HepG2 (cell line): Measurements from ENCODE around the gene SPAG5. TPM values are rescaled to one million over a fixed set of nuclear protein-coding genes. Genes with fewer than 3 reads are reported as not detected.

Experiments used
- ATAC-seq: fragments of 200-7000 bp; cut with Tn5 transposase; 3 replicates; pipeline ENCODE4 v1.9.1; 2020; ENCODE audit warnings: mild to moderate bottlenecking, moderate library complexity
- BruUV-seq: library from RNA; stranded (reverse); fragments of 400-500 nt; replicated peaks from 2 replicates; lab custom pipeline; 2021; lab: Mats Ljungman, UMichigan
- CTCF ChIA-PET: fragments of 300-600 bp; formaldehyde crosslinking; extraction: SDS; loops from one replicate; lab custom pipeline; 2021; ENCODE audit warnings: low total read pairs, inconsistent platforms, low intra/inter-chr PET ratio; lab: Yijun Ruan, JAX
- POLR2A ChIA-PET: fragments of 350-600 bp; sonication (Branson Sonifier 250); formaldehyde crosslinking; loops from one replicate; lab custom pipeline; 2020; ENCODE audit warnings: antibody characterized with exemption, inconsistent platforms; lab: Yijun Ruan, JAX
- DNase-seq: peaks from one replicate; pipeline ENCODE4 v3.0.0-alpha.2; 2015; ENCODE audit warnings: low spot score
- FAIRE-seq: peaks from 3 replicates; lab custom pipeline; 2011; peaks lifted over from hg19 to GRCh38; lab: Jason Lieb, UNC
- H2AFZ ChIP-seq: one replicate; pipeline ENCODE4 v1.6.1; 2011; ENCODE audit warnings: low read length, inconsistent platforms
- H3K27ac ChIP-seq: fragments of 300-600 bp; 3 replicates; pipeline ENCODE4 v1.8.0; 2011; ENCODE audit warnings: mixed run types, mild to moderate bottlenecking, mixed read lengths, low read length, inconsistent platforms; ENCODE audit not compliant: insufficient read depth; ENCODE audit errors: extremely low read length
- H3K27me3 ChIP-seq, 2 experiments: fragments of 200-600 bp in 1 of 2; 2 replicates in 1 of 2; 3 replicates in 1 of 2; pipeline versions ENCODE4 v1.6.0 to v1.8.0; 2011; ENCODE audit warnings: low read length in 2 of 2, mild to moderate bottlenecking in 2 of 2, moderate library complexity in 2 of 2, inconsistent platforms in 1 of 2; ENCODE audit not compliant: insufficient read depth in 2 of 2, control insufficient read depth in 1 of 2
- H3K36me3 ChIP-seq, 2 experiments: fragments of 200-600 bp in 1 of 2; replicated peaks in 1 of 2; 2 replicates in 1 of 2; 3 replicates in 1 of 2; pipeline versions ENCODE4 v1.5.1 to v1.8.0; 2011; ENCODE audit warnings: low read length in 2 of 2, inconsistent platforms in 1 of 2; ENCODE audit not compliant: insufficient read depth in 2 of 2, control insufficient read depth in 1 of 2
- H3K4me1 ChIP-seq: 2 replicates; pipeline ENCODE4 v1.5.1; 2012; ENCODE audit warnings: low read length, inconsistent platforms; ENCODE audit not compliant: insufficient read depth
- H3K4me2 ChIP-seq: 2 replicates; pipeline ENCODE4 v1.6.0; 2011; ENCODE audit warnings: low read depth, low read length, inconsistent platforms
- H3K4me3 ChIP-seq, 3 experiments: fragments of 200-600 bp in 1 of 3; sonication (generic), shearing (Covaris generic) in 1 of 3; replicated peaks in 1 of 3; 2 replicates each; pipeline ENCODE4 v1.5.1; 2011 to 2016; ENCODE audit warnings: low read length in 3 of 3, inconsistent platforms in 2 of 3, low read depth in 2 of 3, mild to moderate bottlenecking in 2 of 3, control low read depth in 1 of 3, mixed read lengths in 1 of 3; ENCODE audit not compliant: insufficient read depth in 1 of 3
- H3K79me2 ChIP-seq: one replicate; pipeline ENCODE4 v1.6.1; 2011; ENCODE audit warnings: low read length, inconsistent platforms; ENCODE audit not compliant: insufficient read depth
- H3K9ac ChIP-seq: 2 replicates; pipeline ENCODE4 v1.6.0; 2011; ENCODE audit warnings: mild to moderate bottlenecking, low read depth, low read length, inconsistent platforms; ENCODE audit not compliant: insufficient read depth
- H3K9me3 ChIP-seq: 2 replicates; pipeline ENCODE4 v1.5.1; 2012; ENCODE audit warnings: mild to moderate bottlenecking, low read length
- H4K20me1 ChIP-seq: 2 replicates; pipeline ENCODE4 v1.6.0; 2011; ENCODE audit warnings: inconsistent platforms, mild to moderate bottlenecking, low read length, moderate library complexity; ENCODE audit not compliant: insufficient read depth
- AGO2 ChIP-seq: fragments of 200-400 bp; formaldehyde crosslinking; optimal IDR thresholded peaks from 2 replicates; pipeline ENCODE3; 2017; ENCODE audit warnings: mild to moderate bottlenecking, low read depth, low read length, moderate library complexity
- ATAD3A ChIP-seq: sonication (generic); formaldehyde crosslinking; IDR thresholded peaks from 2 replicates; pipeline ENCODE4 v1.4.0; 2020; ENCODE audit warnings: missing genetic modification reagents
- DMAP1 ChIP-seq: IDR thresholded peaks from 2 replicates; pipeline ENCODE4 v1.6.1; 2016
- ERF ChIP-seq: IDR thresholded peaks from 2 replicates; pipeline ENCODE4 v1.6.1; 2018; ENCODE audit warnings: missing biosample characterization, missing genetic modification reagents
- GZF1 ChIP-seq: sonication (generic); formaldehyde crosslinking; IDR thresholded peaks from 2 replicates; pipeline ENCODE4 v1.5.1; 2020; ENCODE audit warnings: mild to moderate bottlenecking, missing genetic modification reagents
- MIER3 ChIP-seq: IDR thresholded peaks from 2 replicates; pipeline ENCODE4 v1.6.1; 2016; ENCODE audit warnings: missing compliant biosample characterization, borderline replicate concordance
- NFIB ChIP-seq: sonication (generic); formaldehyde crosslinking; IDR thresholded peaks from 2 replicates; pipeline ENCODE4 v1.9.0; 2021; ENCODE audit warnings: missing genetic modification reagents, mild to moderate bottlenecking, borderline replicate concordance
- PCBP1 ChIP-seq: fragments of 200-400 bp; formaldehyde crosslinking; IDR thresholded peaks from 2 replicates; pipeline ENCODE4 v1.6.1; 2017; ENCODE audit warnings: mild to moderate bottlenecking, low read depth, low read length, borderline replicate concordance
- RBM39 ChIP-seq: fragments of 200-400 bp; formaldehyde crosslinking; IDR thresholded peaks from one replicate; pipeline ENCODE4 v1.6.1; 2018; ENCODE audit warnings: antibody characterized with exemption, mild to moderate bottlenecking, low read depth, low read length; ENCODE audit not compliant: poor library complexity, severe bottlenecking
- RFX3 ChIP-seq: IDR thresholded peaks from 2 replicates; pipeline ENCODE4 v1.6.1; 2016; ENCODE audit warnings: missing biosample characterization, missing genetic modification reagents
- ZBTB37 ChIP-seq: sonication (generic); formaldehyde crosslinking; IDR thresholded peaks from 2 replicates; pipeline ENCODE4 v1.4.0; 2020; ENCODE audit warnings: mild to moderate bottlenecking, missing genetic modification reagents
- ZC3H13 ChIP-seq: sonication (generic); formaldehyde crosslinking; IDR thresholded peaks from 2 replicates; pipeline ENCODE4 v1.8.1; 2023; ENCODE audit warnings: mild to moderate bottlenecking, missing genetic modification reagents, moderate library complexity
- ZFP36L1 ChIP-seq: sonication (generic); formaldehyde crosslinking; IDR thresholded peaks from 2 replicates; pipeline ENCODE4 v1.8.0; 2022; ENCODE audit warnings: mild to moderate bottlenecking, missing genetic modification reagents, moderate library complexity
- ZIK1 ChIP-seq: sonication (generic); formaldehyde crosslinking; IDR thresholded peaks from 2 replicates; pipeline ENCODE4 v1.5.0; 2020; ENCODE audit warnings: mild to moderate bottlenecking, low read depth, missing genetic modification reagents, borderline replicate concordance
- ZNF230 ChIP-seq: sonication (generic); formaldehyde crosslinking; IDR thresholded peaks from 2 replicates; pipeline ENCODE4 v1.4.0; 2020; ENCODE audit warnings: mild to moderate bottlenecking, missing genetic modification reagents
- ZNF343 ChIP-seq: sonication (generic); formaldehyde crosslinking; IDR thresholded peaks from 2 replicates; pipeline ENCODE4 v1.4.0; 2020; ENCODE audit warnings: mild to moderate bottlenecking, missing genetic modification reagents
- ZNF350 ChIP-seq: sonication (generic); formaldehyde crosslinking; IDR thresholded peaks from 2 replicates; pipeline ENCODE4 v1.4.0; 2020; ENCODE audit warnings: mild to moderate bottlenecking, low read depth, missing genetic modification reagents, borderline replicate concordance
- ZNF430 ChIP-seq: sonication (generic); formaldehyde crosslinking; IDR thresholded peaks from 2 replicates; pipeline ENCODE4 v1.9.0; 2021; ENCODE audit warnings: mild to moderate bottlenecking, missing genetic modification reagents
- ZNF431 ChIP-seq: sonication (generic); formaldehyde crosslinking; IDR thresholded peaks from 2 replicates; pipeline ENCODE4 v1.9.0; 2022; ENCODE audit warnings: missing genetic modification reagents, low read depth, mild to moderate bottlenecking, borderline replicate concordance
- ZNF570 ChIP-seq: sonication (generic); formaldehyde crosslinking; IDR thresholded peaks from 2 replicates; pipeline ENCODE4 v1.4.0; 2020; ENCODE audit warnings: mild to moderate bottlenecking, missing genetic modification reagents, borderline replicate concordance
- WGBS: methylation state at CpG from one replicate; pipeline ENCODE4 v1.1.6; 2017; ENCODE audit warnings: low lambda C conversion rate; 5-methylcytosine and 5-hydroxymethylcytosine counted together
- in situ Hi-C: cut with HindIII; loops from 2 replicates; pipeline ENCODE4 v1.10.0; 2017; ENCODE audit warnings: low pct_unique_long_range_greater_than_20kb; ENCODE audit not compliant: extremely low pct_ligation_motif_present
- intact Hi-C: fragments of 100-400 bp; cut with micrococcal nuclease; formaldehyde crosslinking; loops from one replicate; pipeline ENCODE4 v1.10.0; 2022; ENCODE audit not compliant: unreplicated experiment
- polyA plus RNA-seq, 8 experiments: library from polyadenylated mRNA; depleted of rRNA in 3 of 8; stranded (reverse) in 7 of 8; unstranded in 1 of 8; fragments of >200 nt; fragmentation: Illumina TruSeq in 4 of 8; extraction: Trizol in 4 of 8; gene quantifications; 2 replicates each; pipeline versions ENCODE4 v1.2.1 to v1.2.3, GENCODE V29; 2011 to 2016; ENCODE audit warnings: low read depth in 4 of 8, missing spikeins in 1 of 8, mixed read lengths in 1 of 8; ENCODE audit not compliant: insufficient read depth in 1 of 8
- total RNA-seq, 5 experiments: library from RNA; depleted of rRNA; stranded (reverse); fragments of >200 nt; fragmentation: Illumina TruSeq; extraction: Trizol; gene quantifications; 2 replicates each; pipeline ENCODE4 v1.2.3, GENCODE V29; 2016; ENCODE audit warnings: low read depth in 1 of 5

SPAG5 gene
- total and polyA plus RNA-seq, 2 of the 13 experiments (the other 11 are each of a cell fraction or from before 2014, with no cell fraction given): 41.4 to 98.0 TPM

GRCh38 chr17:28645576-28645939, 46.7 kb upstream of the SPAG5 start (continued):
- TF ChIP-seq ZNF343 (CRISPR knock-in tag) (no peak), PCBP1 (no peak), ZNF570 (CRISPR knock-in tag) (no peak), ZC3H13 (0 out of 2 replicates have a peak, but pooled peaks have one; percentile 10), DMAP1 (no peak), ATAD3A (CRISPR knock-in tag) (no peak), RBM39 (no peak), ZNF230 (0 out of 2 replicates have a peak, but pooled peaks have one; percentile 12), ZNF430 (CRISPR knock-in tag) (peak; percentile 41; the same call in 1 of the 2 replicates), ZNF350 (no peak), ZFP36L1 (CRISPR knock-in tag) (peak; percentile 7; the same call in 1 of the 2 replicates)

GRCh38 chr17:28644787-28645575, 46.2 kb upstream of the SPAG5 start, which contains the start of gene BLTP2:
Gene BLTP2, minus strand, starts transcription at chr17:28645158. Its CDS starts 102 bp downstream, at chr17:28645056.
- ChIA-PET CTCF (interaction anchor here (1.0 kb wide), 1 partner anchor 105 kb away, joined by 3 read pairs; no protein-coding TSS in a partner anchor), POLR2A (interaction anchor here (0.6 to 6.9 kb wide), 24 partner anchors 9 to 240 kb away, joined by 3 to 69 read pairs (median 4); partner anchors contain the start of genes ALDOC, NEK8, PIGS and PROCA1)
- WGBS: 2% methylated on average over 29 of the region's 89 CpGs
- H2AFZ ChIP-seq: no peak within 1 kb of the TSS
- peak; percentile 85 for DNase-seq
- H3K79me2 ChIP-seq: peaks cover 21% of the 10 kb centered on the region
- peaks cover 54% of the 10 kb centered on the region for H3K4me1 ChIP-seq
- no peaks in the 10 kb centered on the region for H3K9me3 ChIP-seq
- H3K27me3 ChIP-seq: no peaks in the 10 kb centered on the region; a peak in 1 of 5 replicates
- peak; percentile 97 for ATAC-seq
- in situ Hi-C loops (loop anchor here (5.0 to 25.0 kb wide), 2 partner anchors 72 to 242 kb away; partner anchors contain the start of genes FLOT2, RAB34 and RPL23A), intact Hi-C loops (loop anchor here (1.0 to 5.0 kb wide), 2 partner anchors 21 to 77 kb away; no protein-coding TSS in a partner anchor)
- no peaks in the 10 kb centered on the region for H4K20me1 ChIP-seq
- peaks cover 5 to 35% of the 10 kb centered on the region in 2 experiments; a peak in 4 of 5 replicates for H3K36me3 ChIP-seq
- H3K9ac ChIP-seq: peak within 1 kb of the TSS; percentile 81
- peak within 1 kb of the TSS; percentile 84 to 95 (median 92) for H3K4me3 ChIP-seq
- BruUV-seq: no TSS peak
- FAIRE-seq: peak; percentile 63
- peak within 1 kb of the TSS; percentile 99 for H3K4me2 ChIP-seq
- peak within 1 kb of the TSS; percentile 68 for H3K27ac ChIP-seq
- TF ChIP-seq ZIK1 (CRISPR knock-in tag): peak; percentile 75; the same call in 1 of the 2 replicates
- 0 out of 2 replicates have a peak, but pooled peaks have one; percentile 56 for TF ChIP-seq MIER3
- no peak for TF ChIP-seq ZBTB37 (CRISPR knock-in tag)
- TF ChIP-seq GZF1 (CRISPR knock-in tag): no peak
- no peak for TF ChIP-seq NFIB (CRISPR knock-in tag)
- no peak for TF ChIP-seq ZNF431 (CRISPR knock-in tag)
- peak; percentile 83 for TF ChIP-seq AGO2
- TF ChIP-seq ERF (CRISPR knock-in tag): peak; percentile 71
- TF ChIP-seq RFX3 (CRISPR knock-in tag): no peak
